B cell (primary cell): ENCODE data around the gene CACNA2D3.

Experiments used
- EZH2 ChIP-seq: IDR thresholded peaks from 2 replicates; pipeline ENCODE4 v1.6.1; 2012; ENCODE audit warnings: borderline replicate concordance, low read depth, mild to moderate bottlenecking, moderate library complexity, low read length; ENCODE audit not compliant: insufficient read depth, poor library complexity, severe bottlenecking
- TF ChIP-seq, protein P1 (sequence below): fragments of 200-600 bp; IDR thresholded peaks from one replicate; pipeline ENCODE4 v1.8.0; 2022; ENCODE audit warnings: antibody characterized with exemption, mild to moderate bottlenecking

DNA sequence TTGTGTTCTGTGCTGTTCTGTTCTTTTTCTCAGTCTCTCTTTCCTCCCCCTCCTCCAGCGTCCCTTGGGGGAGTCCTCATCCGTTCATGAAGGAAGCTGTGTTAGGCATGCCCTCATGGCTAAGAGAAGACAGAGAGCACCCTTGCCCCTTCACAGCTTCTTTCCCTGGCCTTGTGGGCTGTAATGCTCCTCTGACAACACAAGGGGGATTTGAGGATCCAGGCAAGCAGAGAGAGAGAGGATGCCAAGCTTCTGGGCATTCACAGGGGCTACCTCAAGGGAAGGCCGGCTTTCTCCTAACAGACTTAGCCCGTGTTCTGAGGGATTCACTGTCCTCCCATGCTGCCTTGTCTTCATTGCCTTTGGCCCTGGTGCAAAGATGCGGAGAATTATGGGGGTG, 416.0 kb downstream of the CACNA2D3 start:
- TF ChIP-seq, protein P1, sequence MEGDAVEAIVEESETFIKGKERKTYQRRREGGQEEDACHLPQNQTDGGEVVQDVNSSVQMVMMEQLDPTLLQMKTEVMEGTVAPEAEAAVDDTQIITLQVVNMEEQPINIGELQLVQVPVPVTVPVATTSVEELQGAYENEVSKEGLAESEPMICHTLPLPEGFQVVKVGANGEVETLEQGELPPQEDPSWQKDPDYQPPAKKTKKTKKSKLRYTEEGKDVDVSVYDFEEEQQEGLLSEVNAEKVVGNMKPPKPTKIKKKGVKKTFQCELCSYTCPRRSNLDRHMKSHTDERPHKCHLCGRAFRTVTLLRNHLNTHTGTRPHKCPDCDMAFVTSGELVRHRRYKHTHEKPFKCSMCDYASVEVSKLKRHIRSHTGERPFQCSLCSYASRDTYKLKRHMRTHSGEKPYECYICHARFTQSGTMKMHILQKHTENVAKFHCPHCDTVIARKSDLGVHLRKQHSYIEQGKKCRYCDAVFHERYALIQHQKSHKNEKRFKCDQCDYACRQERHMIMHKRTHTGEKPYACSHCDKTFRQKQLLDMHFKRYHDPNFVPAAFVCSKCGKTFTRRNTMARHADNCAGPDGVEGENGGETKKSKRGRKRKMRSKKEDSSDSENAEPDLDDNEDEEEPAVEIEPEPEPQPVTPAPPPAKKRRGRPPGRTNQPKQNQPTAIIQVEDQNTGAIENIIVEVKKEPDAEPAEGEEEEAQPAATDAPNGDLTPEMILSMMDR = no peak
- TF ChIP-seq EZH2 = no peak
